Left forelimb (tissue), 1 donor: ENCODE results near the gene KDM4F.
A peak's percentile ranks its signal among the peaks of the same experiment; 100 is the strongest.

Experiments
- DNase-seq: peaks from one replicate; pipeline ENCODE4 v3.0.0-alpha.2; 2018; ENCODE audit warnings: low spot score

KDM4F gene

DNA sequence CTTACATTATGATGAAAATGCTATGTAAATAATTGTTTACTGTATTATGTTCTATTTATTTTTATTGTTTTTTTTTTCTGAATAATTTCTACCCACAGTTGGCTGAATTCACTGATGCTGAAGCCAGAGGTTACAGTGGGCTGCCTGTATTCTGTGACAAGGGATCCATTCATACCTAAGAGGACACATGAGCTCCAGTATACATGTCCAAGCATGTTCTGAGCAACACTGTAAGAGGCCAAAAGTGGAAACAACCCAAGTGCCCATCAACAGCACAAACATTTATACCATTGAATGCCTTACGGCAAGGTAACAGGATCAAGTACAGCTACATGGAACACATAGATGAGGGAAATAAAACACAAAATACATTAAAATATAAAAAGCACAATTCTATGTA, 16.1 kb downstream of the KDM4F start:
- DNase-seq, result no peak

DNA sequence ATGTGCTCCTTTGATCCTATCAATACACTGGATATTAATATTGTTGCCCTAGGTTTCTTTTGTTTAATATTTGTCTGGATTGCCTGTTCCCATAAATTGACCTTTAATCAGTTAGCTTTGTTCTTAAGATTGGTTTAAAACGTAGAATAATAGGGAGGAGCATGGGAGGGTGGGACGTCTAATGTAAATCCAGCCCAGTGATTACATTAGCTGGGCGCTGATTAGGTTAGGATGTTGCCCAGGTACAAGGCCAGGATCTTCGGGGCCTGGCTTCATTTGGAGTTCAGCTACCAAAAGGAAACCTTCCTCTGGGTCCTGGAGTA, 17.5 kb downstream of the KDM4F start, which contains the start of gene SRSF8:
Gene SRSF8 (plus strand): TSS at position 204 of the 323 bp plus-strand sequence. CDS start 308 bp downstream, outside the sequence.
- DNase-seq, result no peak

DNA sequence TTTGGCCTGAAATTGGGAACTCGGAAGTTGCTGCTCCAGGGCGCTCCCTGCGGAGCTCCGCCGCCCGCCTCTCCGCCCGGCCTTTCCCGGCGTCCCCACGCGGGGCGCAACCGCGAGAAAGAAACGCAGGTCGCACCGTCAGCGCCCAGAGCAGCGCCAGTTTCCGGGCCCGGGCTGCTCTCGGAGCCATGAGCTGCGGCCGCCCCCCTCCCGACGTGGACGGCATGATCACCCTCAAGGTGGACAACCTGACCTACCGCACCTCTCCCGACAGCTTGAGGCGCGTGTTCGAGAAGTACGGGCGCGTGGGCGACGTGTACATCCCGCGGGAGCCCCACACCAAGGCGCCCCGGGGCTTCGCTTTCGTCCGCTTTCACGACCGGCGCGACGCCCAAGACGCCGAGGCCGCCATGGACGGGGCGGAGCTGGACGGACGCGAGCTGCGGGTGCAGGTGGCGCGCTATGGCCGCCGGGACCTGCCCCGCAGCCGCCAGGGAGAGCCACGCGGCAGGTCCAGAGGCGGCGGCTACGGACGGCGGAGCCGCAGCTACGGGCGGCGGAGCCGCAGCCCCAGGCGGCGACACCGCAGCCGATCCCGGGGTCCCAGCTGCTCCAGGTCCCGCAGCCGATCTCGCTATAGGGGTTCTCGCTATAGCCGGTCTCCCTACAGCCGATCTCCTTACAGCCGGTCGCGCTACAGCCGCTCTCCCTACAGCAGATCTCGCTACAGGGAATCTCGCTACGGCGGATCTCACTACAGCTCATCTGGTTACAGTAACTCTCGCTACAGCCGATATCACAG, 18.0 kb downstream of the KDM4F start:
- DNase-seq, result peak; percentile 90

DNA sequence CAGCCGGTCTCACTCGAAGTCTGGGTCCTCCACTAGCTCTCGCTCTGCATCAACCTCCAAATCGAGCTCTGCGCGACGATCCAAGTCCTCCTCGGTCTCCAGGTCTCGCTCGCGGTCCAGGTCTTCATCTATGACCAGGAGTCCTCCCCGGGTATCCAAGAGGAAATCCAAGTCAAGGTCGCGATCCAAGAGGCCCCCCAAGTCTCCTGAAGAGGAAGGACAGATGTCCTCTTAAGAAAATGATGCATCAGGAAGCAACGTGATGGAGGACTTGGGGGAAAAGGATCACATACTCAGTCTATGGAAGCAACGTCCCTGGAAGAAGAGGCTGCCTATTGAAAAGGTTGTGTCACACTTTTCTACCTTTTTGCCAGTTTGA, 18.6 kb downstream of the KDM4F start:
- DNase-seq, result no peak

DNA sequence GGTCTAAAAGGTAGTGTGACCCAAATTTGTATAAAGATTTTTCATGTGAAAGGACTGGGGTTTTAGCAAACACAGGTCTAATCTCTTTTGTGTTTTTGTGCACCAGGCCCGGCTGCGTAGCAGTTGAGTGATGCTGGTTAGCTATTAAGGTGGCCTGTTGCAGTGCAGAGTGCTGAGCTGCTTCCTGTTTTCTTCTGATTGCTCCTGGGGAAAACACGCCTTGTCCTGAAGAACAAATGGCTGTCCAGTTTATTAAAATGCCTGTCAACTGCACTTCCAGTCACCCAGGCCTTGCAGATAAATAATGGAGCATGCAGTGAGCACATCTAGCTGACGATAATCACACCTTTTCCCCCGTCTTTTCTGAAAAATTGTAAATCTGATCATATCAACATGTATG, 19.3 kb downstream of the KDM4F start:
- no peak for DNase-seq

DNA sequence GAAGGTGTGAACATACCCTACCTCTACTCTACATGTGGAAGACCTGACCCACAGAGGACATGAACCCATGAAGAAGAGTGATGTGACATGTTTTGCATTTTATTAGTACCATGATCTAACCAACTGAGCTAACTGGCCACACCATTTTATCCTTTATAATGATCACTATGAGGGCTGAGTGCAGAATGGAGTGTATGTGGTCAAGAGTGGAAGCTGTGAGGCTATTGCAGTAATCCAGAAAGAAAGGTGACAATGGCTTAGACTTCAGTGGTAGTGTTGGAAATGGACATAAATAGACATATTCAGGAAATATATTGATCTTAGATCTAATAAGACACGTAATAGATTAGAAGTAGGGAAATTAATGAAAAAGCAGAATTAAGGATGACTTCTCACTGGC, 21.2 kb downstream of the KDM4F start:
- DNase-seq, result no peak

DNA sequence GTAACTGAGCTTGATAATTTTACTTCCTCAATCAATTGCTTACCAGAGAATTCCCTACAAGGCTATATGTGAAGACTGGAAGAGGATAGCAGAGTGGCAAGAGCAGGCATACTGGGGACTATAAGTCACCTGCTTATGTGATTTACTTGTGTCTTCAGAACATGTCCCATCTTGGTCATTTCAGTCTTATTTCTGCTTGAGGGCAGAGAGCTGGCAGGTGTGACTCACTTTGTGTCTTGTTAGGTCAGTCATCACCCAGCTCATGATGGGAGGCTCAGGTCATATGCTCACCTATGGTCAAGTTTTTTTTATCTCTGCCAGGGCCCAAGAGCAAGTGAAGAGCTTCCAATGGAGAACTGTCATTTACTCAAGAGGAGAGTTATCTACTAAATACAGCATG, 23.7 kb downstream of the KDM4F start:
- DNase-seq, result no peak

DNA sequence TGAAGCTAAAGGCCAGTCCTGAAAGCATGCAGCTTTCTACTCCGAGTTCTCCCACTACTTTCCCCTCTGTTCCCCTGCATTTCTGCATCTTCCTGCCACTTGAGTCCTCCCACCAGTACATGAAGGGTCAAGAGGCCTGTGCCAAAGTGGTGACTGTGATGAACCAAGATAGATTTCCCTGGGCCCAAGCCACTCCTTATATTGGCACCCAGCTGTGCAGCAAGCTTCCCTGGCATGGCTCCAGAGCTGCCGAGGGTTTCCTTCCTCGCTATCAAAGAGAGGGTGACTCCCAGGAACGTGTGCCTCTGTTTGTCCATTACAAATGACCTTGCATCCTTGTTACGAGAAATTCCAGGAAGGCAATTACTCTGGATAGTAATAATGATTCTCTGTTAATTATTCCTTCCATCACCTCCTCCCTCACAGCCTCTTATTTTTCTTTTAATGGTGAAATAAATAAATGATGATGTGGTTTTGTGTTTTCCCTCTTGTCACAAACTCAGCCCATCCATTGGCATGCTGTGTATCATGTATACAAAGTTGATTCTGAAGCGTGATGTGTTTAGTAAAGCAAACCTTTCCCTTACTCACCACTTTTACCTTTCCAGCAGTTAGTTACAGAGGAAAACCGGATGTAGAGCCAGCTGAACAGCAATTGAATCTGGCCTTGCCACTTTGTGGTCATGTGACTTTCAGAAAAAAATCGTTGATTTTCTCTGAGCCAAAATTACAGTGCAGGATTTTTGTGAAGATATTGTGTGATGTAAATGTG, 25.8 kb downstream of the KDM4F start:
- no peak for DNase-seq

DNA sequence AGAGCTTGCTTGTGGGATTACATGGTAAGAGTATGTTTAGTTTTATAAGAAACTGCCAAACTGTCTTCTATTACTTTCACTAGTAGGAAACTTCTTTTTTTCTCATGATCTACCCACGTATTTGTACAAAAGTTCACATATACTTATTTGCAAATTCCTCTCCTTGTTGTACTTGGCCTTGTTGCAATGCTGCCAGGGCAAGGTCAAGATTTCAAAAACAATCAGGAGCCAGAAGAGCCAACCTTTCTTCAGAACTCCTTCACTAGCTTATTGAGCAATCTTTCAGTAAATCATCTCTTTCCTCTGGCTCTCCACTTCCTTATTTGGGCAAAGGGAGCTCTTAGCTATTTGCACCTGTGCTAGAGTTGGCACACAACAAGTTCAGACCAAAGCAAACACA, 27.2 kb downstream of the KDM4F start:
- no peak for DNase-seq

DNA sequence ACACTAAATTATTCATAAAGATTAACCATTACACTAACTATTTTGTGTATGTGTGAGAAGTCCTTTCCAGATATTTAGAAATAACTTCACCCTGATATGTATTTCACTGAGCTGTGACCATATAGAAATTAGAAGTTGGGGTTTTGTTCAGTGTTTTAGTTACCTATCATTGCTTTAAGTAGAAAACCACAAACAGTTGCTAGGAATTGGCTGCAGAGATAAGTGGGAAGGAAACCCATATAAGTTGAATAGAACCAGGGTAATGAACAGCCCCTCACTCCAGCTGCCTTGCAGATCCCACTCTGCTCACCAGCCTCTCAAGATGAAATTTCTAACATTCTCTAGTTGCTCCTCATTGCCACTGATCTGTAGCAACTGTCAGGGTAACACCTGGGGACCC, 27.8 kb downstream of the KDM4F start:
- DNase-seq, result no peak

DNA sequence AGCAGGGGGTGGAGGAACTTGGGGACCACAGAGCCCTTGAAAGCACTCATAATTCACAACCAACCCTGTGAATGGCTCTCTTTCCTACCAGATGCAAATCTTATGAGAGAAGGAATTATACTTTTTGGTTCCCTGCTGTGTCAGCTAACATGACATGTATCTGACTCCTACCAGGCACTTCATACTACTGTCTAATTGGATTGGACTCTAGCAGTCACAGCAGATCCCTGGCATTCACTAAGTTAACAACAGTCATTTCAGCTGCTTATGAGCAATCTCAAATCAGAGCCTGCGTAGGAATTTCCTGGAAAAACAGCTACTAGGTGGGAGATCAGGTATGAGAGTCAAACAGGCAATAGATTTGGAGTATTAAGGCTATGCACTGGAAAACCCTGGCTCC, 29.3 kb downstream of the KDM4F start:
- no peak for DNase-seq

DNA sequence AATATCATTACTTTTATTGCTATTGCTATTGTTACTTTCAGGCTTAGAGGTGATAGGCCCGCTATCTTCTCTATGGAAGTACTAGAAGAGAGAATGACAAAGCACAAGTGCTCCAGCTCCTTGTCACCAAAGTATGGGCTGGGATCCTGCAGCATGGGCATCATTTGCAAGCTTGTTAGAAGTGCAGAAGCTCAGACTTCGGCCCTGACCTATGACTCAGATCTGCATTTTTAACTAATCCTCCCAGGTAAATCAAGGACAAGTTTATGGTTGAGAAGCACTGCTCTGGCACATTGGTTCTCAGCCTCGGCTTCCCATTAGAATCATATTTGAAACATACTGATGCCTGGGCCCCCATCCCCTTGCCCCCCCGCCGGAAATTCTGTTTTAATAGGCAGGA, 31.8 kb downstream of the KDM4F start:
- no peak for DNase-seq

DNA sequence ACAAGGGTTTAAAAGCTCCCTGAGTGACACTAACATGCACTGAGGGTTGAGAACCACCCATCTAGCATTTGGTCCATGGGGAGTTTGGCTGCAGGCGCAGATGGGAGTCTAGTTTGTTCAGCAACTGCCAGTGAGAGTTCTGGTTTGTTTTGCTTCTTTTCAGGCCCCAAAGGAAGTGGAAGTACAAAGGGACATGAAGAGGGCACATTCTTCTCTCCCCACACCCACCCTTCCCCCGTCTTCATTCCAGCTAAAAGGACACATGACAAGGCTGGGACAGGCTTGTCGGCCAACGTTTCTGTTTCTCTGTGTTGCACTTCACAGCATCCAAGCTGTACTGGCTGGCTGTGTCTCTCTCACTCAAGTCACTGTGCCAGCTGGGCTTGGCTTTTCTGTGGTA, 32.2 kb downstream of the KDM4F start:
- no peak for DNase-seq

DNA sequence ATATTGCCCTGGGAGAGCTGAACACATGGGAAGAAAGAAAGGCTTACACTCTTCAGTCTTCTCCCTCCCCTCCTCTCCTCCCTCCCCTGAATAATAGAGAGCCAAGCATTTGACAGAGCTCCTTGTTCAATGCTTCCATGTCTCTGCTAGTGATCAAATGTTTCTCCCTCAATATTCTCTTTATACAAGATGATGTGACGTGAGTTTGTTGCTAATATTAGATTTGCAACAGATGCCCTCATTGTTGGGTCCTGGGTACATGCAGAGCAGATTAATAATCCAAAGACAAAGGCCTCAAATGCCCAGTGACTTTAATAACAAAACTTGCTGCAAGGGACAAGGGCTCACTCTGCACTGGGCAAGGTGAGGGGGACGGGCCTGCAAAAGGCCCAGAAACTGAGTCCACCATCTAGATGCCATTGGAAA, 33.4 kb downstream of the KDM4F start:
- no peak for DNase-seq

DNA sequence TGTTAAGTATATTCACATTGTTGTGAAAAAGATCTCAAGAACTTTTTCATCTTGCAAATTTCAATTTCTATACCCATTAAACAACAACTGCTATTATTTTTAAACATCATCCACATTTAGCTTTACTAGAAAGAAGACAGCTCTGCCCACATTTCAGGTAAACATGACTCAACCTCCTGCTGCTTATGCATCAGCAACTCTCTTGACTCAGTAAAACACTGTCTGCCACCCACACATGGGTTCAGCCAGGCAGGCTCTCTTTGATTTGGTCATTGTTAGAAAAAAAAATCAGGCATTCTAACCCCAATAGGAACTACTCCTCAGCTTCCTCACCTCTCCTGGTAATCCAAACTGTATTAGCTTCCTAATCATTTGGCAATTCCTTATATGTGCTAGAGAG, 35.3 kb downstream of the KDM4F start:
- DNase-seq, result no peak

DNA sequence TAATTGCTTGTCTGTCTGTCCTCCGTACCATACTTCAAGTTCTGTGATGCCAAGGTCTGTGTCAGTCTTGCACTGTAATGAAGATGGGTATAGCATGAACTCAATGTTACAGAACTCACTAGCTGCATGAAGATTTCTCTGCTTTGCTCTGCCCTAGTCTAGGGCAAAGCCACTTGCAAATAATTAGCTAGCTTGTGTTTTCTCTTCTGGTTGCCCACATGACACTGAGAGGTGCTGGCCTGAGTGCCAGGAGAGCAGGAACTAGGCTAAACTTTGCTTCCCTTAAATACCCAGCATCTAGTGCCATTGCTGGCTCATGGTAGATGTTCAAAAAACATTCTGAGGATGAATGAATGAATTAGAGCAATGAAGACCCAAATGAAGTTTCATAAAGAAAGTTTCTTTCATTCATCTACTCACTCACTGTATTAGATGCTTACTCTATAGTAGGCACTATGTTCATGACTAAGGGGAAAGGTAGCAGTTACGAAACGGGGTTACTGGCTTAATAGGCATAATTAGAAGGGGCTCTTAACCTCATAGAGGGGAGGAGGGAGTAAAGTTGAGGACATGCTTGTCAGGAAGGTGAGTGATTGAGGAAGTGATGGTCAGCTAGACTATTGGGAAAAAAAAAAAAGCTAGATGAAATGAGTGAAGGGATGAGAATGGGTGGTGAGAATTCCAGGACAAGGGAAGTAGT, 36.0 kb downstream of the KDM4F start:
- DNase-seq, result no peak

DNA sequence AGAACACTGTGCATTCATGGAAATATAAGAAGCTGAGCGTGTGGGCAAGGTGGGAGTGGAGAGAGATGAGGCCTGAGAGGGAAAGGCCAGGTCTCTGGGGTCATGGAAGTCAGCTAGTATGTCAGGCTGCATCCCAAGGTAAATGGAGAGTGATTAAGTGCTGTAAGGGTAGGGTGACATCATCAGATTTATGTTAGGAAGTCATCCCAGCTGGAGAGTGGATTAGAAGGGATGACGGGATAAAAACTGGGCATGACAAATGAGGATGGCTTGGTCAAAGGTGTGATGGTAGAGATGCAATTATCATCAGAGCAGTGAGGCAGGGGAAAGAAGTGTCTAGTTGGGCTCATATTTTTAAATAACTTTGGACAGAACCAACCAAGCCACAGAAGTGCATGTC, 36.9 kb downstream of the KDM4F start:
- DNase-seq, result no peak

DNA sequence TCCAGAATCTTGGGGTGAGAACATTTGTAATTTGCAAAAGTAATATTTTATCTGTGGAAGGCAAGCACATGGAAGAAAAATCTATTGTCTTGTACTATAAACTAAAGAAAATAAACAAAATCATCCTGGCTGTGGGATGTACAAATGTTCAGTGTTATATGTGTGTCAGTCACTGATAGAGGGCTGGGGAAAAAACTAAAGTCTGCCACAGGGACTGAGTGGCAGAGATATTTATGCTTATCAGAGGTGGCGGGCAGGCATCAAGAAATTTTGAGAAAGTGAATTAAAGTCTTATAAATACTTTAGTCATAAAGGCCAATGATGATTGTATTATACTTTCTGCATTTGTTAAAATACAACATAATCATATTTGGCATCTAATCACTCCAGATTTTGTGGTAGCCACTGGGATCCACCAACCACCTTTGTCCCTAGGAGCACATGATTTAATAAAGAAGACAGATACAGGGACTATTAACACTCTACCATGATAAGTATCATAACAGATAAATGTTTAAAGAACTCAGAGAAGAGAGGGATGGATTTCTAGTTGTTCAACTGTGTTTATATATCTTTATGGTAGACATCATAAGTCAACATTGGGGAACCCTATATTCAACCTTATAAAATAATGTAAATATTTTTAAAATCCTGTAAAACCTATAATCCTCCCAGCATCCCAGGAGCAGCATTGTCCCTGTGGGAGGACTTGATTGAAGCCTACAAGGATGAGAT, 37.8 kb downstream of the KDM4F start:
- DNase-seq, result no peak

DNA sequence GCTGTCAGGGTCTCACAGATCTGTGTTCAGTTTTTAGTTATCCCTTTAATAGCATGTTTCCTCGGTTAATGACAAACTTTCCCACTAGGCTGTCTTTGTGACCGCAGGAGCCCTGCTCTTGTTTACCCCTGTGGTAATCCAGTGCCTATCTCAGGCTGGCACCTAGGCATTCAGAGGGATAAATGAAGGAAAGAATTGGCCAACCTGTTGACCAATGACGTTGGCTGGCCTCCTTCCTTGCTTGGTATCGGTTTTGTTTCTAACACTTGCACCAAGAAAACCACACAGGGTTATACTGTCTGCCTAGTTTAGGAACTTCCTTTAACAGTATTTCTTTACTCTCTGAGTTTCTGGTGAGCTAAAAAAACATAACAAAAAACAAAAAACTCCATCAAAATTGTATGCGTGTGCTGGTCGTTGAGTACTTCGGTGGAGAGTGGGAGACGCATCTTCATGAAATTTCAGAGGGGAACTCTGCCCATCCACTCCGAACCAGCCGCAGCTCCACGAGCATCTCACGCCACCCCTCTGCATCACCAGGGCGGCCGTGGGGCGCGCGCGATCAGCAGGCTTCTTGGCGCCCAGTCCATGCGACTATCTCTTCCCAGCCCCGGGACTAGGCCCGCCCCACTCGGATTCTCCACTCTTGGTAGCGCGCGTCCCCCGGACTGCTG, 39.9 kb downstream of the KDM4F start:
- no peak for DNase-seq

DNA sequence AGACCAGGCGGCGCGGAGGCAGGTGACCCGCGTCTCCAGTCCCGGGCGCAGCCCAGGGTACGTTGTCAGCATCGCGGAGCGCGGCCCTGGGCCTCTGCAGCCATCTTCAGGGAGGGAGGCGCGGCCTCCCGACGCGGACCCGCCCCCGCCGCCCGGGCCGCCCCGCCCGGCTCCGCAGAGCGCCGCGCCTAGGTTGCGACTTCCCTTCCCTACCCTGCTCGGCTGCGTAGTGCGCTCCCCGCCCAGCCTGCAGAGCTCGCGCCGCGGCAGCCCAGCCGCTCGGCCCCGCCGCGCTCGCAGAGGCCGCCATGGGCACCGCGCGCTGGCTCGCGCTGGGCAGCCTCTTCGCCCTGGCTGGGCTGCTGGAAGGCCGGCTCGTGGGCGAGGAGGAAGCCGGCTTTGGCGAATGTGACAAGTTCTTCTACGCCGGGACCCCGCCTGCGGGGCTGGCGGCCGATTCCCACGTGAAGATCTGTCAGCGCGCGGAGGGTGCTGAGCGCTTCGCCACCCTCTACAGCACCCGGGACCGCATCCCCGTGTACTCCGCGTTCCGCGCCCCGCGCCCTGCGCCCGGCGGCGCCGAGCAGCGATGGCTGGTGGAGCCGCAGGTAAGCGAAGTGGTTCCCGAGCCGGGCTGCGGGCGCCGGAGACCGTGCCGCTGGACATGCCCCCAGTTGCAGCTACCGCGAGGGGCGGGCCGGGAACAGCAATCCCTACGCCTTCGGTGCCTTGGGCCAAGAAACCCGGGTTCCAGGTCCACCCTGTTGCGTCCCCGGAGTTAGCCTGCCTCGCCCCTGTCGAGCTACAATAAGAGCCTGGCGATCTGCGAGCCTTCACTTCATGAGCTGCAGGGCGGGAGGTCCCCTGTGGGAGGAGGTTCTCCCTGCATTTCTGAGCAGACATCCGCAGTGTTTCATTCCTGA, 40.7 kb downstream of the KDM4F start, which contains the start of gene ENDOD1:
Gene ENDOD1 (plus strand): TSS at position 227 of the 923 bp plus-strand sequence. CDS start 82 bp downstream, at position 309.
- peak; percentile 90 for DNase-seq
